NCI-H146 (cell line): Measurements from ENCODE around the gene CERS4.
"Not testable (repeated sequence)": the region's sequence is repeated elsewhere in the genome, so short reads cannot be mapped to it uniquely, and the experiment has no call there.

Experiments
- DNase-seq: peaks from one replicate; lab custom pipeline; 2025; lab: John Stamatoyannopoulos, UW

CERS4 gene

GRCh38 chr19:8262431-8262830 is 53.3 kb downstream of the CERS4 start:
- DNase-seq, result no peak

GRCh38 chr19:8264248-8264647 is 55.1 kb downstream of the CERS4 start:
- not testable (repeated sequence) for DNase-seq

GRCh38 chr19:8265872-8266271 is 56.7 kb downstream of the CERS4 start:
- DNase-seq, result no peak

GRCh38 chr19:8269724-8270123 is 60.6 kb downstream of the CERS4 start:
- no peak for DNase-seq

- DNase-seq, result not testable (repeated sequence)
Observed at GRCh38 chr19:8276508-8276907, 67.3 kb downstream of the CERS4 start.

GRCh38 chr19:8291337-8291736 is 82.2 kb downstream of the CERS4 start:
- DNase-seq, result not testable (repeated sequence)

GRCh38 chr19:8302357-8302691 is 93.2 kb downstream of the CERS4 start:
- DNase-seq, result no peak

GRCh38 chr19:8302734-8303133 is 93.6 kb downstream of the CERS4 start:
- DNase-seq, result no peak

- DNase-seq, result no peak
Observed at GRCh38 chr19:8304841-8305621, 95.9 kb downstream of the CERS4 start.

GRCh38 chr19:8305798-8306197 is 96.6 kb downstream of the CERS4 start:
- no peak for DNase-seq

GRCh38 chr19:8306235-8307054 is 97.3 kb downstream of the CERS4 start:
- no peak for DNase-seq

GRCh38 chr19:8307400-8307964 is 98.3 kb downstream of the CERS4 start:
- DNase-seq, result no peak

GRCh38 chr19:8307965-8308866 is 99.0 kb downstream of the CERS4 start, which contains the start of gene CD320:
CD320 (minus strand) TSS chr19:8308358; CDS start chr19:8308290, 68 bp downstream.
- DNase-seq, result peak; percentile 88

GRCh38 chr19:8308891-8309291 is 99.7 kb downstream of the CERS4 start:
- DNase-seq, result no peak

GRCh38 chr19:8310342-8311055 is 101.3 kb downstream of the CERS4 start:
- no peak for DNase-seq

GRCh38 chr19:8311461-8312260 is 102.5 kb downstream of the CERS4 start:
- no peak for DNase-seq
